Upper lobe of right lung (tissue), 1 donor: Measurements from ENCODE around the gene ZNF792. TPM values are rescaled to one million over a fixed set of nuclear protein-coding genes. Genes with fewer than 3 reads are reported as not detected.

Source experiments
- ATAC-seq: fragments of 200-7000 bp; cut with Tn5 transposase; one replicate; pipeline ENCODE4 v1.9.1; 2020; ENCODE audit warnings: mild to moderate bottlenecking, moderate library complexity
- DNase-seq: peaks from one replicate; pipeline ENCODE4 v3.0.0-alpha.2; 2020
- H3K27ac ChIP-seq: fragments of 200-600 bp; one replicate; pipeline ENCODE4 v1.8.0; 2022
- H3K27me3 ChIP-seq: fragments of 200-600 bp; one replicate; pipeline ENCODE4 v1.8.0; 2022; ENCODE audit warnings: mild to moderate bottlenecking
- H3K36me3 ChIP-seq: fragments of 200-600 bp; one replicate; pipeline ENCODE4 v1.8.0; 2022
- H3K4me1 ChIP-seq: fragments of 200-600 bp; one replicate; pipeline ENCODE4 v1.8.0; 2022
- H3K4me3 ChIP-seq: fragments of 200-600 bp; one replicate; pipeline ENCODE4 v1.8.0; 2022; ENCODE audit warnings: mild to moderate bottlenecking
- H3K9me3 ChIP-seq: fragments of 200-600 bp; one replicate; pipeline ENCODE4 v1.8.0; 2022
- CTCF ChIP-seq: fragments of 200-600 bp; IDR thresholded peaks from one replicate; pipeline ENCODE4 v1.8.0; 2022; ENCODE audit warnings: antibody characterized with exemption
- intact Hi-C: fragments of 100-400 bp; cut with DNase I; formaldehyde crosslinking; loops from one replicate; pipeline ENCODE4 v1.11.0; 2022
- total RNA-seq: library from RNA; stranded (reverse); fragmentation: NEBNext Ultra II Directional; extraction: Animal tissue kit (Norgen Biotek cat#: 25700); gene quantifications from one replicate; pipeline ENCODE4 v1.2.1, GENCODE V29; 2021
- donor health status: DM: no; HTN: yes; CAD: no; lungs with severe emphysema.

ZNF792 gene
- total RNA-seq, 1 donor from 2014 or later: 11.5 TPM

GRCh38 chr19:34957830-34958751 lies 5.9 kb downstream of the ZNF792 start:
- no peak overlapping the region for H3K27ac ChIP-seq
- H3K9me3 ChIP-seq: peaks cover 65% of the 10 kb centered on the region
- H3K4me1 ChIP-seq: peaks cover 10% of the 10 kb centered on the region
- no peak for TF ChIP-seq CTCF
- ATAC-seq (no peak), DNase-seq (no peak)
- H3K4me3 ChIP-seq: no peak overlapping the region
- H3K27me3 ChIP-seq: no peaks in the 10 kb centered on the region
- H3K36me3 ChIP-seq: peaks cover 30% of the 10 kb centered on the region
- intact Hi-C loops: no loop called here

- Histone ChIP-seq H3K4me3 (no peak overlapping the region), H3K9me3 (peaks cover 63% of the 10 kb centered on the region), H3K27me3 (no peaks in the 10 kb centered on the region), H3K27ac (no peak overlapping the region), H3K4me1 (no peaks in the 10 kb centered on the region), H3K36me3 (peaks cover 6% of the 10 kb centered on the region)
- intact Hi-C loops: no loop called here
- ATAC-seq: no peak
- DNase-seq: no peak
- TF ChIP-seq CTCF: no peak
Measured at GRCh38 chr19:34953092-34953491, 10.9 kb downstream of the ZNF792 start.

- Histone ChIP-seq H3K27ac (no peak overlapping the region), H3K4me1 (no peaks in the 10 kb centered on the region), H3K36me3 (peaks cover 10% of the 10 kb centered on the region), H3K27me3 (no peaks in the 10 kb centered on the region), H3K4me3 (no peak overlapping the region), H3K9me3 (peaks cover 35% of the 10 kb centered on the region)
- TF ChIP-seq CTCF: no peak
- DNase-seq: no peak
- ATAC-seq: no peak
- intact Hi-C loops: no loop called here
Measured at GRCh38 chr19:34943861-34944573, 20.0 kb downstream of the ZNF792 start.

- peaks cover 23% of the 10 kb centered on the region for H3K36me3 ChIP-seq
- H3K9me3 ChIP-seq: peaks cover 12% of the 10 kb centered on the region
- TF ChIP-seq CTCF: no peak
- ATAC-seq (no peak), DNase-seq (no peak)
- no peaks in the 10 kb centered on the region for H3K4me1 ChIP-seq
- H3K27me3 ChIP-seq: no peaks in the 10 kb centered on the region
- no peak overlapping the region for H3K27ac ChIP-seq
- no peak overlapping the region for H3K4me3 ChIP-seq
- intact Hi-C loops: no loop called here
Measured at GRCh38 chr19:34938886-34939285, 25.1 kb downstream of the ZNF792 start.

GRCh38 chr19:34936184-34936583 lies 27.8 kb downstream of the ZNF792 start:
- peaks cover 39% of the 10 kb centered on the region for H3K36me3 ChIP-seq
- intact Hi-C loops: no loop called here
- H3K4me1 ChIP-seq: no peaks in the 10 kb centered on the region
- H3K4me3 ChIP-seq: no peak overlapping the region
- ATAC-seq (no peak), DNase-seq (no peak)
- H3K9me3 ChIP-seq: no peaks in the 10 kb centered on the region
- H3K27me3 ChIP-seq: no peaks in the 10 kb centered on the region
- TF ChIP-seq CTCF: no peak
- H3K27ac ChIP-seq: no peak overlapping the region
